Loucy (cell line): ENCODE measurements around the gene NSUN3.

ENCODE experiments used
- H2AFZ ChIP-seq: fragments of 200-600 bp; sonication (generic); 2 replicates; pipeline ENCODE4 v1.6.0; 2016; ENCODE audit warnings: antibody characterized with exemption, mild to moderate bottlenecking, low read length, moderate library complexity
- H3F3A ChIP-seq: fragments of 200-600 bp; 2 replicates; pipeline ENCODE4 v1.6.0; 2016; ENCODE audit warnings: antibody characterized with exemption, low read depth, mild to moderate bottlenecking
- H3K27me3 ChIP-seq: fragments of 200-600 bp; sonication (generic); 2 replicates; pipeline ENCODE4 v1.6.1; 2014; ENCODE audit warnings: low read length, mild to moderate bottlenecking; ENCODE audit not compliant: insufficient read depth, poor library complexity, severe bottlenecking
- H3K36me3 ChIP-seq: fragments of 200-600 bp; sonication (generic); 2 replicates; pipeline ENCODE4 v1.6.1; 2016; ENCODE audit warnings: low read length; ENCODE audit not compliant: insufficient read depth
- H3K4me1 ChIP-seq: fragments of 200-600 bp; sonication (generic); 2 replicates; pipeline ENCODE4 v1.5.1; 2014; ENCODE audit warnings: low read length, mild to moderate bottlenecking; ENCODE audit not compliant: insufficient read depth, poor library complexity, severe bottlenecking
- H3K4me2 ChIP-seq: fragments of 200-600 bp; sonication (generic); 2 replicates; pipeline ENCODE4 v1.6.0; 2014; ENCODE audit warnings: antibody characterized with exemption, low read length, low read depth, mild to moderate bottlenecking; ENCODE audit not compliant: poor library complexity, severe bottlenecking
- H3K4me3 ChIP-seq: fragments of 200-600 bp; sonication (generic); 2 replicates; pipeline ENCODE4 v1.5.1; 2014; ENCODE audit warnings: low read length, mild to moderate bottlenecking, mixed read lengths; ENCODE audit not compliant: poor library complexity, severe bottlenecking
- H3K79me2 ChIP-seq: fragments of 200-600 bp; sonication (generic); 2 replicates; pipeline ENCODE4 v1.6.1; 2014; ENCODE audit warnings: low read length; ENCODE audit not compliant: insufficient read depth
- H3K9ac ChIP-seq: fragments of 200-600 bp; sonication (generic); 2 replicates; pipeline ENCODE4 v1.6.0; 2014; ENCODE audit warnings: mild to moderate bottlenecking, low read depth, low read length, moderate library complexity; ENCODE audit not compliant: poor library complexity, severe bottlenecking
- H3K9me2 ChIP-seq: fragments of 200-600 bp; sonication (generic); replicated peaks from 2 replicates; pipeline ENCODE4 v1.6.1; 2016; ENCODE audit warnings: low read depth, low read length, mixed read lengths
- H3K9me3 ChIP-seq: fragments of 200-600 bp; sonication (generic); 2 replicates; pipeline ENCODE4 v1.6.1; 2014; ENCODE audit warnings: mild to moderate bottlenecking, antibody characterized with exemption, low read length, low read depth; ENCODE audit not compliant: insufficient read depth
- H4K20me1 ChIP-seq: fragments of 200-600 bp; sonication (generic); 2 replicates; pipeline ENCODE4 v1.6.0; 2014; ENCODE audit warnings: antibody characterized with exemption, low read length, mild to moderate bottlenecking; ENCODE audit not compliant: insufficient read depth, poor library complexity, severe bottlenecking
- EZH2phosphoT487 ChIP-seq: fragments of 200-600 bp; IDR thresholded peaks from 2 replicates; pipeline ENCODE4 v1.6.1; 2018; ENCODE audit warnings: antibody characterized with exemption, mild to moderate bottlenecking, moderate library complexity, borderline replicate concordance
- TF ChIP-seq, protein P1 (sequence below): fragments of 200-600 bp; sonication (generic); conservative IDR thresholded peaks from 2 replicates; pipeline ENCODE4 v1.5.1; 2014; ENCODE audit warnings: mild to moderate bottlenecking, antibody characterized with exemption, low read length

Gene NSUN3

DNA sequence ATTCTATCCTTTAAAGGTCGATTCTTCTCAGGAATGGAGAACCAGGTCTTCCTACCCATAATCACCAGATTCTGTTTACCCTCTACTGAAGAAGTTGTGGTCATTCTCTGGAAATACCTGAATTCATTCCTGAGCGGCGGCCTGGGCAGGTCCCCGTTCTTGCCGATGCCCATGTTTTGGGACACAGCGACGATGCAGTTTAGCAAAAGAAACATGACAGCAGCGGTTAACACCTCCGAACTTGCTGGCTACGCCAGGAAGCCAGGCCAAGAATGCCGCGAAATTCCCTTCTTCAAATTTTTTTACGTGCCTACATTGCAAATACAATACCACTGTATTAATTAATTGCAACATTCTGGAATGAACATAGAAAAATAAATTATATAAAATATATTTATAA, 1.6 kb upstream of the NSUN3 start:
- Histone ChIP-seq H3K4me1 (peaks cover 37% of the 10 kb centered on the region), H3K36me3 (no peaks in the 10 kb centered on the region), H3K9me2 (no peaks in the 10 kb centered on the region), H3K79me2 (peaks cover 45% of the 10 kb centered on the region), H3F3A (no peaks in the 10 kb centered on the region), H3K9ac (no peak overlapping the region), H2AFZ (no peak overlapping the region), H4K20me1 (peaks cover 3% of the 10 kb centered on the region), H3K9me3 (no peaks in the 10 kb centered on the region), H3K4me3 (no peak overlapping the region), H3K4me2 (no peak overlapping the region), H3K27me3 (no peaks in the 10 kb centered on the region)
- no peak for TF ChIP-seq EZH2phosphoT487
- TF ChIP-seq, protein P1, sequence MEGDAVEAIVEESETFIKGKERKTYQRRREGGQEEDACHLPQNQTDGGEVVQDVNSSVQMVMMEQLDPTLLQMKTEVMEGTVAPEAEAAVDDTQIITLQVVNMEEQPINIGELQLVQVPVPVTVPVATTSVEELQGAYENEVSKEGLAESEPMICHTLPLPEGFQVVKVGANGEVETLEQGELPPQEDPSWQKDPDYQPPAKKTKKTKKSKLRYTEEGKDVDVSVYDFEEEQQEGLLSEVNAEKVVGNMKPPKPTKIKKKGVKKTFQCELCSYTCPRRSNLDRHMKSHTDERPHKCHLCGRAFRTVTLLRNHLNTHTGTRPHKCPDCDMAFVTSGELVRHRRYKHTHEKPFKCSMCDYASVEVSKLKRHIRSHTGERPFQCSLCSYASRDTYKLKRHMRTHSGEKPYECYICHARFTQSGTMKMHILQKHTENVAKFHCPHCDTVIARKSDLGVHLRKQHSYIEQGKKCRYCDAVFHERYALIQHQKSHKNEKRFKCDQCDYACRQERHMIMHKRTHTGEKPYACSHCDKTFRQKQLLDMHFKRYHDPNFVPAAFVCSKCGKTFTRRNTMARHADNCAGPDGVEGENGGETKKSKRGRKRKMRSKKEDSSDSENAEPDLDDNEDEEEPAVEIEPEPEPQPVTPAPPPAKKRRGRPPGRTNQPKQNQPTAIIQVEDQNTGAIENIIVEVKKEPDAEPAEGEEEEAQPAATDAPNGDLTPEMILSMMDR: no peak

DNA sequence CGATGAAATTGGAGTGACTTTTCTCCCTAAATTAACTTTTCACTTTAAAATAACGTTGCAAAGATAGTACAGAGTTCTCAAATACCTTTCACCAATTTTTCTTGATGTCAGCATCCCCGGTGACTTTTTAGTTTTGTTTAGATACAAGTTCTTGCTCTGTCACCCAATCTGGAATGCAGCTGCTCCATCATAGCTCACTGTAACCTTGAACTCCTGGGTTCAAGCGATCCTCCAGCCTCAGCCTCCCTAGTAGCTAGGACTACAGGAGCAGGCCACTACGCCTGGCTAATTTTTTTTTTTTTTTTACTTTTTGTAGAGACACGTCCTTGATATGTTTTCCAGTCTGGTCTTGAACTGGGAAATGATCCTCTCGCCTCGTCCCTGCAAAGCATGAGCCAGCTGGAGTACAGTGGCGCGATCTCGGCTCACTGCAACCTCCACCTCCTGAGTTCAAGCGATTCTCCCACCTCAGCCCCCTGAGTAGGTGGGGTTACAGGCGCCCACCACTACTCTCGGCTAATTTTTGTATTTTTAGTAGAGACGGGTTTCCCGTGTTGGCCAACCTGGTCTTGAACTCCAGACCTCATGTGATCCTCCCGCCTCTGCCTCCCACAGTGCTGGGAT, 747 bp downstream of the NSUN3 start:
- Histone ChIP-seq H3K4me3 (peak overlapping the region; percentile 99), H3F3A (no peaks in the 10 kb centered on the region), H2AFZ (peak overlapping the region; percentile 91), H3K9me2 (no peaks in the 10 kb centered on the region), H3K36me3 (0 out of 2 replicates have a peak, but pooled peaks cover 5% of the 10 kb centered on the region), H4K20me1 (peaks cover 3% of the 10 kb centered on the region), H3K4me2 (peak overlapping the region; percentile 89), H3K9me3 (no peaks in the 10 kb centered on the region; the same call in 1 of the 2 replicates), H3K4me1 (peaks cover 43% of the 10 kb centered on the region), H3K79me2 (peaks cover 52% of the 10 kb centered on the region), H3K27me3 (no peaks in the 10 kb centered on the region), H3K9ac (peak overlapping the region; percentile 93)
- TF ChIP-seq EZH2phosphoT487: no peak
- TF ChIP-seq, protein P1: no peak

DNA sequence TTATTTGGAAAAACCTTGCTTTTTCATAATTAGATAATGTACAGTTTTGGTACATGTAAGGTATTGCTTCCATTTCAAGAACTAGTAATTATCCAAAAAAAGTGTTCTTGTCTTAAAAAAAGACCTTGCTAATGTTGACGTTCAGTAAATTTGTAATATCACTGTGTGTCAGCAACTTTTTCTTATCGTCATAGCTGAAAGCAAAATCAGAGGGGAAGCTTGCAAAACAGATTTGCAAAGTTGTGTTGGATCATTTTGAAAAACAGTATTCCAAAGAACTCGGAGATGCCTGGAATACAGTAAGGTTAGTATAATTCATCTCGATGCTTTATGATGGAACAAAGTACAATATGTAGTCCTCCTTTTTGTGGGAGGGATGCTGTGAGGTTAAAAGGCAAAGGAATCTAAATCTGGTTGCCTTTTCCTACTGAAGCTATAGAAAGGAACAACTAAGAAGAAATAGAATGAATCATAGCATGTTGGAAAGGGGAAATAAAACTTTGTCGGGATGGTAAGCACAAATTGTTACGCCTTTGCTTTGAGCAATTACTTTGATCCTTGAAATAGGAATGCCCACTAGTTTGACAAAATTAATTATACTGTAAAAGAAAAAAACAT, 1.5 kb downstream of the NSUN3 start:
- no peak overlapping the region for H2AFZ ChIP-seq
- TF ChIP-seq, protein P1: no peak
- no peak for TF ChIP-seq EZH2phosphoT487

More for the DNA sequence above, 1.5 kb downstream of the NSUN3 start:
- H3K4me1 ChIP-seq: peaks cover 43% of the 10 kb centered on the region
- H3K27me3 ChIP-seq: no peaks in the 10 kb centered on the region
- peaks cover 7% of the 10 kb centered on the region for H4K20me1 ChIP-seq
- peak overlapping the region; percentile 93 for H3K9ac ChIP-seq
- no peaks in the 10 kb centered on the region for H3F3A ChIP-seq
- H3K79me2 ChIP-seq: peaks cover 52% of the 10 kb centered on the region
- 0 out of 2 replicates have a peak, but pooled peaks cover 5% of the 10 kb centered on the region for H3K36me3 ChIP-seq
- peak overlapping the region; percentile 99 for H3K4me3 ChIP-seq
- H3K9me3 ChIP-seq: no peaks in the 10 kb centered on the region; the same call in 1 of the 2 replicates
- H3K4me2 ChIP-seq: peak overlapping the region; percentile 89
- no peaks in the 10 kb centered on the region for H3K9me2 ChIP-seq
